ENCODE results near the gene OCA2. TPM values are rescaled to one million over a fixed set of nuclear protein-coding genes. Genes with fewer than 3 reads are reported as not detected.

OCA2 gene
- total RNA-seq, 6 donors from 2014 or later, result 0.83 to 6.0 (median 2.0) TPM

- 85 to 87% methylated on average over 7 to 12 of the region's 12 CpGs for WGBS, 2 donors
- Histone ChIP-seq H3K4me1 (no peaks in the 10 kb centered on the region), H3K9me3 (no peaks in the 10 kb centered on the region), H3K27ac (no peak overlapping the region), H3K4me3 (no peak overlapping the region), H3K36me3 (no peaks in the 10 kb centered on the region), H3K27me3 (no peaks in the 10 kb centered on the region)
- TF ChIP-seq EP300 (IDR thresholded peaks at IDR 0.05), result no peak
- no peak for TF ChIP-seq POLR2AphosphoS5 (IDR thresholded peaks at IDR 0.05)
- TF ChIP-seq POLR2A (IDR thresholded peaks at IDR 0.05), result no peak
- no peak for TF ChIP-seq CTCF (IDR thresholded peaks at IDR 0.05)
- ATAC-seq (ENCODE audit: low FRiP score in 2 of 2) (no peak), DNase-seq (no peak)
Observed at GRCh38 chr15:27865323-27865922, 233.7 kb downstream of the OCA2 start.

- Histone ChIP-seq H3K9me3 (no peaks in the 10 kb centered on the region), H3K4me3 (no peak overlapping the region), H3K4me1 (no peaks in the 10 kb centered on the region), H3K27me3 (no peaks in the 10 kb centered on the region), H3K36me3 (no peaks in the 10 kb centered on the region), H3K27ac (no peak overlapping the region)
- 69 to 75% methylated on average over 8 of the region's 8 CpGs for WGBS, 2 donors
- TF ChIP-seq POLR2AphosphoS5 (IDR thresholded peaks at IDR 0.05), result no peak
- TF ChIP-seq CTCF (IDR thresholded peaks at IDR 0.05), result no peak
- TF ChIP-seq POLR2A (IDR thresholded peaks at IDR 0.05), result no peak
- no peak for TF ChIP-seq EP300 (IDR thresholded peaks at IDR 0.05)
- DNase-seq, result no peak
- no peak for ATAC-seq (ENCODE audit: low FRiP score in 2 of 2)
Observed at GRCh38 chr15:27864719-27865118, 234.4 kb downstream of the OCA2 start.

GRCh38 chr15:27864086-27864485 lies 235.0 kb downstream of the OCA2 start:
- no peaks in the 10 kb centered on the region for H3K27me3 ChIP-seq
- no peaks in the 10 kb centered on the region for H3K36me3 ChIP-seq
- 80 to 98% methylated on average over 2 of the region's 2 CpGs for WGBS, 2 donors
- ATAC-seq (ENCODE audit: low FRiP score in 2 of 2) (no peak), DNase-seq (no peak)
- no peaks in the 10 kb centered on the region for H3K4me1 ChIP-seq
- H3K27ac ChIP-seq, result no peak overlapping the region
- H3K4me3 ChIP-seq, result no peak overlapping the region
- no peak for TF ChIP-seq EP300 (IDR thresholded peaks at IDR 0.05)
- no peak for TF ChIP-seq POLR2A (IDR thresholded peaks at IDR 0.05)
- no peak for TF ChIP-seq CTCF (IDR thresholded peaks at IDR 0.05)
- TF ChIP-seq POLR2AphosphoS5 (IDR thresholded peaks at IDR 0.05), result no peak
- no peaks in the 10 kb centered on the region for H3K9me3 ChIP-seq

GRCh38 chr15:27863000-27863399 lies 236.1 kb downstream of the OCA2 start:
- H3K27me3 ChIP-seq, result no peaks in the 10 kb centered on the region
- 74% methylated on average over 6 of the region's 6 CpGs; no CpG with 5 or more reads in 1 of the 2 donors for WGBS, 2 donors

More at GRCh38 chr15:27863000-27863399, 236.1 kb downstream of the OCA2 start:
- H3K4me3 ChIP-seq, result no peak overlapping the region
- ATAC-seq (ENCODE audit: low FRiP score in 2 of 2), result no peak
- no peaks in the 10 kb centered on the region for H3K4me1 ChIP-seq
- H3K36me3 ChIP-seq, result no peaks in the 10 kb centered on the region
- peaks cover 0 to 2% (median 0%) of the 10 kb centered on the region in 4 donors for H3K9me3 ChIP-seq
- TF ChIP-seq POLR2AphosphoS5 (IDR thresholded peaks at IDR 0.05) (no peak), EP300 (IDR thresholded peaks at IDR 0.05) (no peak), POLR2A (IDR thresholded peaks at IDR 0.05) (no peak), CTCF (IDR thresholded peaks at IDR 0.05) (no peak)
- no peak for DNase-seq
- no peak overlapping the region for H3K27ac ChIP-seq
